Measurements from ENCODE around the gene OGDH.
A peak's percentile ranks its signal among the peaks of the same experiment; 100 is the strongest.
"Not testable (repeated sequence)": the region's sequence is repeated elsewhere in the genome, so short reads cannot be mapped to it uniquely, and the experiment has no call there.

OGDH gene

DNA sequence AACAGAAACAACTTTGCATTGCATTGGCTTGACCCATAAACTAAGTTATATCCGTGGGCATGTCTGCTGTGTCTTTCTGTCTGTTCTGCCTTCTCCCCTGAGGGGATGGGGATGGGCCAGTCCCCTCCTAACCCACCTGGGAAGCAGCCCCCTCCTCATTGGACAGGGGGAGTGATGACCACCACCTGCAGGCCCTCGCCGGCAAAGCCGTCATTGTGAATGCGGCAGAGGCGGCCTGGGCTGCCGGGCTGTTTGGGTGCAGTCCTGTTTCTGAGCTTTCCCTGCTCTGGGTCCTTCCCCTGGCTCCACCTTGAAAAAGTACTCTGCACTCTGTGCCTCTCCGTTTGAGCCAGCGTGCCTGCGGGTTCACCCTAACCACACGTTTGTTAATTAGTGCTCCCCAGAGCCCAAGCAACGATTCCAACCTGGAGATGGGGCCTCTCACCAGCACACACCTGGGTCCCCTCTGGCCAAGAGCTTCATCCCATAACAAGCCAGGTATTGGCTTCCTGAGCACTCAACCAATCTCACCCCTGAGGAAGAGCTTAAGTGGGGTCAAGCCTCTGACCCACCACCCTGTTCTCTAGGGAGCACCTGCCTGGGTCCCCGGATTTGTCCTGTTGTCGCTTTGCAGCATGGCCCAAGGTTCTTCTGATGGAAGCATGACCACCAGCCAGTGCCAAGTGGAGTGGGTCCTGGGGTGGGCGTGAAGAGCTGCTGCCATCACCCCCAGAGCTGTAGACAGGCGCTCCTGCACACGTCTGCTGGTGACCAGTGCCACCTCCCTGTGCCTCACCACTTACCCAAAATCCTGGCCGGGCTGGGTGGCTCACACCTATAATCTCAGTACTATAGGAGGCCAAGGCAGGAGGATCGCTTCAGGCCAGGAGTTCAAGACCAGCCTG lies 102.8 kb downstream of the OGDH start:
- no peak for DNase-seq

GRCh38 chr7:44709945-44710596 lies 103.6 kb downstream of the OGDH start:
- no peak for DNase-seq

GRCh38 chr7:44711528-44711927 lies 105.1 kb downstream of the OGDH start:
- DNase-seq: no peak

- DNase-seq: peak; percentile 22
Observed at GRCh38 chr7:44712012-44712411, 105.6 kb downstream of the OGDH start.

DNA sequence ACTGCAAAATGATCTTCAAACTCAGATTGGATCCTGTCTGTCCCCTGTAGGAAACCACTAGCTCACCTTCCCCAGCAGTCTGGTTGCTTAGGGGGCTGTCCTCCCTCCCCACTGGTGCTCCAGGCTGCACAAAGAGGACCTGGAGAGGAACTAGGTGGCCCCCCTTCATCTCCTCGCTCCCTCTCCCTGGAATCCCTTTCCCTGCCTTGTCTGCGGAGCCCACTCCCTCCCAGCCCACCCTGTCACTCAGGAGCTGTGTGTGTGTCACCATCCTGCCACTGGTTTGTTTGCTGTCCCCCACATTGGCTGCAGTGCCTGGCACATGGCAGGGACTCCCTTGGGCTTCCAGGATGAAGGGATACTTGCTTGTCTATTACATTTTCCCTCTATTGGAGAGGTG lies 106.7 kb downstream of the OGDH start:
- DNase-seq: no peak

DNA sequence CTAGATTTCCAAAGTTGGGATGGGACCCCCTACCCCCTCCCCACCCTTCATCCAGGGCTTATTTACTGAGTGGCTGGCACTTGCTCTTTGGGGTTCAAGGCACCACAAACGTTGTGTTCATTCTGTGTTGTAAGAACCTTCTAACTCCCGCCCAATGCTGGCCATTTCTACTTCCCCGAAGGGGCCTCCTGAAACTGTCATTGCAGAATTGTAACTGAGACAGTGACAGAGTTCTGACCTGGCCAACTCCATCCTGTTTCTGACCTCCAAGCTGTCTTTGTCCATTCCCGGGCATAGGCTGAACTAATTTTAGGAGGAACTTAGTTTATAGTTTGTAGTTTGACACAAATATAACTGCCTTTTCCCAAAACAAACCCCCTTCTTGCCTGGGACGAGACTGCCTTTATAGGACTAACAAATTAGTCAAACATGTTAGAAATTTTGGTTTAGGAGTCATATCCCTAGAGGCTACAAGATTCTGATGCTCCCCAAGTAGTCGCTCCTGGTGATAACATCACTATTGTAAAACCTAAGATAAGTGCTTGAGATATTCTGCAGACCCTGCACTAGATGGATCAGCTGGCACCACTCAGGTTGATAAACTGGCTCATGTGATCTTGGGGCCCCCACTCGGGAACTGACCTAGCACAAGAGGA lies 107.4 kb downstream of the OGDH start:
- DNase-seq: no peak

DNA sequence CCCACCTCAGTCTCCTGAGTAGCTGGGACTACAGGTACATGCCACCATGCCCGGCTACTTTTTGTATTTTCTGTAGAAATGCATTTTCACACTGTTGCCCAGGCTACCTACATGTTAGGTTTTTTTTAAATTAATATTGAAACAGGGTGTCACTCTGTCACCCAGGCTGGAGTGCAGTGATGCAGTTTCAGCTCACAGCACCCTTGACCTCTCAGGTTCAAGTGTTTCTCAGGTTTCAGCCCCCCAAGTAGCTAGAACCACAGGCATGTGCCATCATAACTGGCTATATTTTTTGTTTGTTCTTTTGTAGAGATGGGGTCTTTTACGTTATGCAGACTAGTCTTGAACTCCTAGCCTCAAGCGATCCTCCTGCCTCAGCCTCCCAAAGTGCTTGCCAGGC lies 109.8 kb downstream of the OGDH start:
- no peak for DNase-seq

DNA sequence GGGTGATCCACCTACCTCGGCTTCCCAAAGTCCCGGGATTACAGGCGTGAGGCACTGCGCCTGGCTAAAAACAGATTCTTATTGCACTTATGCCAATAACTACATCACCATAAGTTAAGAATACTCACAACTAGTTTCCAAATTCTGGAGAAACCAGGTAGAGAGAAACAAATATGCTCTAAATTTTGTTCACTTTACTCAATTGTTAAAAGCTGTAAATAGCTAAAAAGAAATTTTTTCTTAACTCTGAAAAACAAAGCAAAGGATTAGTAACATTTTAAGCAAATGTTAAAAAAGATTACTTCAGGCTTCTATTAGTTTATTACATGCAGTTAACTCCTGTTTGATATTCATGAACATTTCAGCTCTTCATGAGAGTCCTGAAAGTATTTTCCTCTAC lies 113.9 kb downstream of the OGDH start:
- no peak for DNase-seq

DNA sequence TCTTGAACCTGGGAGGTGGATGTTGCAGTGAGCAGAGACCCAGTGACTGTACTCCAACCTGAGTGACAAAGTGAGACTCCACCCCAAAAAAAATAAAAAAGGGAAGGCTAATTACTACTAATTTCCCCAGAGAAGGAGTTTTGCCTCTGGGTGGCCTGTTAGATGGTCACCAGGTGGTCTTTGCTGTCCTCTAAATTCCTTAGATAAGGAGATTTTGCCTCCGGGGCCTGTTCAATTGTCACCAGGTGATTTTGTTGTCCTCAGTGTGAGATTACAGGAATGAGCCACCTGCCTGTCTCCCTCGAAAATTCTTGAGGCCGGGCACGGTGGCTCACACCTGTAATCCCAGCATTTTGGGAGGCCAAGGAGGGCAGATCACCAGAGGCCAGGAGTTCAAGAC lies 117.8 kb downstream of the OGDH start:
- no peak for DNase-seq

DNA sequence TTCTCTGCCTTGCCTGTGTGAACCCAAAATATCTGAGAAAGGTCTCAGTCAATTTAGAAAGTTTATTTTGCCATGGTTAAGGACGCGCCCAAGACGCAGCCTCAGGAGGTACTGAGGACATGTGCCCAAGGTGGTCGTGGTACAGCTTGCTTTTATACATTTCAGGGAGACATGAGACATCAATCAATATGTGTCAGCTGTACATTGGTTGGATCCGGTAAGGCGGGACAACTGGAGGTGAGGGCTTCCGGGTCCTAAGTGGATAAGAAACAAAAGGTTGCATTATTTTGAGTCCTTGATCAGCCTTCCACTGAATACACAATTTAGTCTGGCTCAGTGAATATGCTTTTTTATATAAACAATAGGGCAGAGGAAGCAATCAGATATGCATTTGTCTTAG lies 119.8 kb downstream of the OGDH start:
- DNase-seq: not testable (repeated sequence)

- DNase-seq: no peak
Observed at GRCh38 chr7:44727158-44727936, 120.9 kb downstream of the OGDH start.

DNA sequence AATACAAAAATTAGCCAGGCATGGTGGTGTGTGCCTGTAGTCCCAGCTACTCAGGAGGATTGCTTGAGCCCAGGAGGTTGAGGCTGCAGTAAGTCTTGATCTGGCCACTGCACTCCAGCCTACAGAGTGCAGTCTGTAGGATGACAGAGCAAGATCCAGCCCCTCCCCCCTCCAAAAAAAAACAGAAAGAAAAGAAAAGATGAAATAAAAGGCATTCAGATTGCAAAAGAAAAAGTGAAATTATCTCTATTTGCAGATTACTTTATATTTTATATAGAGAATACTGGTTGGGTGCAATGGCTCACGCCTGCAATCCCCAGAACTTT lies 121.5 kb downstream of the OGDH start:
- no peak for DNase-seq

- DNase-seq: no peak
Observed at GRCh38 chr7:44729949-44730590, 123.6 kb downstream of the OGDH start.

GRCh38 chr7:44732971-44733370 lies 126.5 kb downstream of the OGDH start:
- not testable (repeated sequence) for DNase-seq

GRCh38 chr7:44733708-44734481 lies 127.5 kb downstream of the OGDH start:
- DNase-seq: no peak

DNA sequence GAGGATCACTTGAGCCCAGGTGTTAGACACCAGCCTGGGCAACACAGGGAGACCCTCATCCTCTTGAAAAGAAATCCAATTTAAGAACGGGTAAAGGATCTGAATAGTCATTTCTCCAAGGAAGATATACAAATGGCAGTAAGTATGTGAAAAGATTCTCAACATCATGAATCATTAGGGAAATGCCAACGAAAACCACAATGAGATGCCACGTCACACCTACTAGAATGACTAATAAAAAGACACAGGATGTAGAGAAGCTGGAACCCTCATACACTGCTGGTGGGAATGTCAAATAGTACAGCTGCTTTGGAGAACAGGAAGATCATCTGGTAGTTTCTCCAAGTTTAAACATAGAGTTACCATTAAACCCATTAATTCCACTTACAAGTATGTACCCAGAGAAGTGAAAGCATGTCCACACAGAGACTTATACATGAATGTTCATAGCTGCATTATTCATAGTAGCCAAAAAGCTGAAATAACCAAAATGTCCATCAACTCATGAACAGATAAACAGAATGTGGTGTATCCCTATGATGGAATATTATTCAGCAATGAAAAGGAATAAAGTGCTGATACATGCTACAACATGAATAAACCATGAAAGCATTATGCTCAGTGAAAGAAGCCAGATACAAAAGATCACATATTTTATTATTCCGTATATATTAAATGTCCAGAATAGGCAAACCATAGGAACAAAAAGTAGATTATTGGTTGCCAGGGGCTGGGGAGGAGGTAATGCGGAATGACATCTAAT lies 129.2 kb downstream of the OGDH start:
- DNase-seq: no peak

GRCh38 chr7:44736896-44737295 lies 130.5 kb downstream of the OGDH start:
- no peak for DNase-seq

DNA sequence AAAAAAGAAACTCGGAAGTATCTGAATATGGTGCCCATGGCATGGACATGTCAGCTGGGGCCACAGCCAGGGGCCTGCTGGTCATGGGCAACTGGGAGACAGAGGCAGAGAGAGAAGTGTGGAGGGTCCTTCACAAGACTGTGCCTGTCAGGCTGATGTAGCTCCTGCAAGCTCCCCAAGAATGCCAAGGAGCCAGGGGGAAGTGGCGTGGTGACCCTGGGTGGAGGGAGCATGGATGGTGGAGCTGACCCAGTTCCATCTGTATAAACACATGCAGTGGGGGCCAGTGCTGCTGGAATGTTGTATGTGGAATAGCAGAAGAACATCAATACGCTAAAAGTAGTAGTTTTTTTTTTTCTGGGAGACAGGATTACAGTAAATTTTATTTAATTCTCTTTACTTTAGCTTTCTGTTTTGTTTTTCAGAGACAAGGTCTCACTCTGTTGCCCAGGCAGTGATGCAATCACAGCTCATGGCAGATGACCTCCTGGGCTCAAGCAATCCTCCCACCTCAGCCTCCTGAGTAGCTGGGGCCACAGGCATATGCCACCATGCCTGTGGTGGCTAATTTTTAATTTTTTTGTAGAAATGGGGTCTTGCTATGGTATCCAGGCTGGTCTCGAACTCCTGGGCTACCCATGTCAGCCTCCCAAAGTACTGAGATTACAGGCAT lies 131.8 kb downstream of the OGDH start:
- no peak for DNase-seq

DNA sequence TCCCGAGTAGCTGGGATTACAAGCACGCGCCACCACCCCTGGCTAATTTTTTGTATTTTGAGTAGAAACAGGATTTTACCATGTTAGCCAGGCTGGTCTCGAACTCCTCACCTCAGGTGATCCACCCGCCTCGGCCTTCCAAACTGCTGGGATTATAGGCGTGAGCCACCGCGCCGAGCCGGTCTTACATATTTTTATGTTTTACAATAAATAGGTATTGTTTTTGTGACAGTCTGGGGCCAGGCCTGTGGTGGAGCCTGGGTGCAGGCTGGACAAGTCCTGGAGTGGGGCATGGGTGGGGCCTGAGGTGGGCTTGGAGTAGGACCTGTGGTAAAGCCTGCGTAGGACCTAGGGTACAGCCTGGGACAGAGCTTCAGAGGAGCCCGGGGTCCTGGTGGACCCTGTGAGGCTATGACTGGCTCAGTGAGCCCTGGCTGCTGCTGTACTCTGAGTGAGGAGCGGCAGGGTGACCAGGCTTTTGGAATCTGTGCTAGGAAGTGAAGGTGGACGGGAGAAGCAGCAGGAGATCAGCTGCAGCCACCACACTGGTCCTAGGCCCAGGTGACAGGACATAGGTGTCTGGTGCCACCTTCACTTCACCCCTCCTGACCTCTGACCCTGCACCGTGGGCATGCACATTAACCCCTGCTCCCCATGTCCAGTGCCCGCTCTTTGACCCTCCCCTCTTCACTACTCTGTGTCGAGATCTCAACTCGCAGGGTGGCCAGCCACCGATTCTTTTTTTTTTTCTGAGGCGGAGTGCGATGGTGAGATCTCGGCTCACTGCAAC lies 132.6 kb downstream of the OGDH start:
- DNase-seq: no peak

- DNase-seq: no peak
Observed at GRCh38 chr7:44740055-44740454, 133.6 kb downstream of the OGDH start.
